Embryonic facial prominence (tissue), 1 donor: ENCODE data around the gene AK5.

Source experiments
- DNase-seq: peaks from one replicate; pipeline ENCODE4 v3.0.0-alpha.2; 2016; ENCODE audit errors: extremely low spot score

AK5 gene

GRCh38 chr1:77354536-77354935 is 72.7 kb downstream of the AK5 start:
- no peak for DNase-seq

DNA sequence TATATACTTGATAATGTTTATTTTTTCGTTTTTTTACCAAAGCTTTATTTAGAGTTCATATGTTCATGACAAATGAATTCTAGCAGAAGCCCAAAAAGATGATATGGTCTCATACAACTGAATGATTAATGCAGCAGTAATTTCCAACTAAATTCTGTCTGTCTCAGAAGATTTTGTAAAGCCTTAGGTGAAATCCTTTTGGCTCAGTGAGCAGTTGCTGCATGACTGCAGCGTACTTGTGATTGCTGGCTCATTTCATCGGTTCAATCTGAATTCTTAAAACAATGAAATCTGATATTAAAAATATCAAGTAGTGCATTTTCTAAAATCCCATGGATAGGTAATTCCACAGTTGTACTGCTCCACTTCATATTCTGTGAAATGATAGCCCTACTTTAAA is 73.2 kb downstream of the AK5 start:
- no peak for DNase-seq

- no peak for DNase-seq
Measured at GRCh38 chr1:77356136-77356535, 74.3 kb downstream of the AK5 start.

DNA sequence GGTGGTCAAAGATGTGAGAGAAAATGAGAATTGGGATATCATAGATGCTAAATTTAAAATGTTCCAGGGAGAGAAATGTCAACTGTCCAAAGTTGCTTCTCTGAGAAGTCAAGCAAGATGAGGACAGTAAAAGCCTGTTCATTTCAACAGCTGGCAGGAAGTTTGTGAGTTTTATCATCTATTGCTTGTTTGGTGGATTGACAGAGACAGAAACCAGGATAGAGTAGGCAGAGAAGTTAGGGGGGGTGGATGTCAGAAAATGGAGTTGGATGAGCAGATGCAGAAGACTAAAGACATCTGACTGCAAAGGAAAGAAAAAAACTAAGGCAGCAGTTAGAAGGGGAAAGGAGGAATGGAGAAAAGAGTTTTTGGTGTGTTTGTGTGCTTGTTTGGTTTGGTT is 78.4 kb downstream of the AK5 start:
- DNase-seq, result no peak

- DNase-seq, result no peak
Measured at GRCh38 chr1:77361621-77362020, 79.8 kb downstream of the AK5 start.

DNA sequence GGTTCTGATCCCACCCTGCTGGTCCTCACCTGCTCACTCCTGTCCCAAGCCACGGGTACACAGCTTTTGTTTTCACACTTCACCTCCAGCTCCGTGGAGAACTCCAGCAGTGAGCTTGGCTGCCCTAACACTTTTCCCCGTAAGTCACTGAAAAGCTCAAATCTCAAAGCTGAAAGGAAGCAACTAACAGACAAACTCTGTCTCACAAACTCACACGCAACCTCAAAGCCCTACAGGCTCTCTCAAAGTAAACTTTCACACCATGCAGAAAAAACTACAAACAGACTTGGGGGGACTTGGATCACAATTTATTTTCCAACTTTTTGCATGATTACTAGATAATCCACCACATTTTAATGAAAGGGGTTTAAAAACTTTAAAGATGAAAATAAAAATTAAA is 88.3 kb downstream of the AK5 start:
- no peak for DNase-seq

- DNase-seq, result no peak
Measured at GRCh38 chr1:77370583-77371306, 88.9 kb downstream of the AK5 start.

GRCh38 chr1:77371396-77371795 is 89.6 kb downstream of the AK5 start:
- no peak for DNase-seq

GRCh38 chr1:77373702-77374101 is 91.9 kb downstream of the AK5 start:
- DNase-seq, result no peak

DNA sequence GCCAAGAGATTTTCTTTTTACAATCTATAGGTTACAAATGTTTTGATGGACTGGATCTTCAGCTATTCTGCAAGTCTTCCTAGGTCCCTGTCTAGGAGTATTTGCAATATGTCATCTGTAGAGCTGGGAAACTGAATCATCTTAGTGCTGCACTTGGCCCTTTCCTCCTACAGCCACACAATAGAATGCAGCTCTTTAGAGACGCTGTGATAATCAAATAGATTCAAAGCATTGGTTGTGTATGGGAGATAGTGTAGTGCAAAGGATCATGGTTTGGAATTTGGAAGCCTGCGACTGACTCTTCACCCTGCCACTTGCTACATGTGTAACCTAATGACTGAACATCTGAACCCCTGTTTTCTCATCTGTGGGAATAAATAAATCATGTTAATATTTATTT is 93.7 kb downstream of the AK5 start:
- no peak for DNase-seq

- DNase-seq, result no peak
Measured at GRCh38 chr1:77375990-77376389, 94.2 kb downstream of the AK5 start.

DNA sequence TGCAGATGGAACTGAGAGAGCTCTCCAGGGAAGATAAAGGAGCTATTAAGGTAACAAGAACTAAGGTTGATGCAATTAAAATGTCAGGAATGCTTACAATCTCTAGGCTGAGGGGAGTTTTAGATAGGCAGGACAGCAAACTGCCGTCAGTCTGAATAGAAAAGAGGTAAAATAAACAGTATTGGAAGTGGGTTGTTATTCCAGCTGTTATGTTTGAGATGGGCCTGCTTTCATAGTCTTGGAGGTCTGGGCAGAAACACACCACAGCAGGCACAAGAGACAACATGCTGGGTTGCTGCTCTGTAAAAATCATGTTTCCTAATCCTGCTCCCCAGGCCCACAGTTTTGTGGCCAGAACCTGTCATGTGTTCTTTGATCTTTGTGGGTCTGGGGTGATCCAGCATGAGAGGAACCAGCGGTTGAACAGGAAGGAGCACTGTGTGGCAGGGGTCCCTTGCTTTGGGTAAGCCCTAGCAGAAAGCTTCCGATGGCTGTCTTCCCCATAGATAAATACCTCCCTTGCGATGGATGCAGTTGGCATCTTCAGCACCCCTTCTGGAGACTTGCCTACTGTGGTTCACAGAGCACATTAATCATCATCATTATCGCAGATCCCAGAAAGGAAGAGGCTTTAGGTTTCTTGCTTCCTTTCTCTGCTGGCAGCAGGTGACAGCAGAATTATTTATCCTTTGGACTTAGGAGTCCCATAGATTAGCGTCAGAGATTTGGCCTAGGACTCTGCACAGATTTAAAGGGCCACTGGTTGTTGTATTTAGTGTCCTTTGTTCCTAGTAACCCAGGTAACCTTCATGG is 97.1 kb downstream of the AK5 start:
- no peak for DNase-seq

GRCh38 chr1:77382366-77382765 is 100.5 kb downstream of the AK5 start:
- no peak for DNase-seq

GRCh38 chr1:77383236-77383635 is 101.4 kb downstream of the AK5 start:
- no peak for DNase-seq

GRCh38 chr1:77385551-77385950 is 103.7 kb downstream of the AK5 start:
- DNase-seq, result no peak

- no peak for DNase-seq
Measured at GRCh38 chr1:77386276-77386675, 104.5 kb downstream of the AK5 start.

GRCh38 chr1:77387553-77387952 is 105.7 kb downstream of the AK5 start:
- DNase-seq, result no peak

- no peak for DNase-seq
Measured at GRCh38 chr1:77388661-77389060, 106.8 kb downstream of the AK5 start.

DNA sequence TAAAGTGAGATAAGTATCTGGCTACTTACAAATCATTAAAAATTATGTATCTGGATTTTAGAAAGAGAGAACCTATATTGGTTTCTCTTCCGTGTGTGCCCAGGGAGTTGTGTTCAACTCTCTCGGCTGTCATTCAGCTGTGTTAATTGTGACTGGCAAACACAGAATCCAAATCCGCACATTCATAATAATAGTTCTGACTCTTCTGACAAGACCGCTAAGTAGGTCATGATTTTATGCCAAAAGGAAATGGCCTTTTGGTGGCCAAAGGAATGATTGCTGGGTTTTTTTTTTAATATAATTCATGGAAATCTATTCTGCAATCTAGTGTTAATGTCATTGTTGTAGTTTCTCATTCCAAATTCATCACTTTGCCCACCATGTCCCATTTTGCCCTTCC is 110.7 kb downstream of the AK5 start:
- DNase-seq, result no peak

DNA sequence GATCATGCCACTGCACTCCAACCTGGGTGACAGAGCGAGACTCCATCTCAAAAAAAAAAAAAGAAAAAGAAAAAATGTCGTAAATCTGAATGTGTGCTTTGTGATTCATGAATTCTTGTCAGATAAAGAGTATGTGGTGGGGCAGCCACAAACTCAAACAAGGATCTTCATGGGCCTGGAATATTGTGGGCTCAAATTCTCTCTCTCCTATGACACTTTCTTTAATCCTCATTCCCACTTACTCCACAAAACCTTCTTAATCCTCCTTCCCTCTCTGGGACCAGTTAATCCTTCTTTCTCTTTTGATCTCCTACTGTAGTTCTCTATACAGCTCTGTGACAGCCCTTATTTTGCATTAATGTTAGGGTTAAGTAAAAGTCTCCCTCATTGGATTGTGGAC is 112.3 kb downstream of the AK5 start:
- DNase-seq, result no peak

DNA sequence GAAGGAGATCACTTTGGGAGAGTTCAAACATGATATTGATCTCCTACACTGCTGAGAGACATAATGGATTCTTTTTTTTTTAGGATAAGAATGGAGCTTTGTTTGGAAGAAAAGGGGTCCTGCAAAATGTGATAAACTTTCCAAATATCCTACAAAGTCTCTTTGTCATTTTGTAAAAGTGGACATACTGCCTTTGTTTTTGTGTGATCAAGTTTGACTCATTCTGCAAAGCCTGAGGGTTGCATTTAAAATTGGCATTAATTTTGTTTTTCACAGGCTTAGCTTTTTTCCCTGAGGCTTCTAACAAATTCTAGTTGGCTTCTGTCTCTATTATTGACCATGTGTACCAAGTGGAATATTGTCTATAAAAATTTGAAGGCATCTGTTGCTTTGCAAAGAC is 113.2 kb downstream of the AK5 start:
- DNase-seq, result no peak

DNA sequence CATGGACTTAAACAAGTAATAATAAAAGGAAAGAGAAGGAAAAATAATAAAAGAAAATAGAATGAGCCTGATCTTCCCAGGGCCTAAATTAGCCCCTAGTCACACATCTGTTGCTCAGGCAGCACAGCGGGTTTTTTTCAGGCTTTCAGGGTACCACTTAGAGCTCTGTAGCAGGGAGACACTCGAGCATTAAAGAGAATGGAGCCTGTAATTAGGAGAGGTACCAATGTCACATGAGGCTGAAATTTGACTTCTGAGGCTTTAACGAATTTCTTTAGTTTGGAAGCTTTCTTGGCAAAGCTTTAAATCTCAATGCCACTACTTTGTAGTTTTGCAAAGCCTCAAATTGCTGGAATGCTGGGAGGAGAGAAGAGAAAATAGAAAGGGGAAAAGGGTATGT is 116.3 kb downstream of the AK5 start:
- DNase-seq, result no peak
